Fibroblast of mammary gland (primary cell): ENCODE measurements around the gene DSCAM.

ENCODE experiments used
- DNase-seq: peaks from one replicate; pipeline ENCODE4 v3.0.0-alpha.2; 2010; ENCODE audit warnings: low read depth
- H3K4me3 ChIP-seq: 2 replicates; pipeline ENCODE4 v1.5.1; 2011; ENCODE audit warnings: low read depth, mild to moderate bottlenecking, low read length, moderate library complexity; ENCODE audit not compliant: control insufficient read depth
- TF ChIP-seq, protein P1 (sequence below): conservative IDR thresholded peaks from 2 replicates; pipeline ENCODE4 v1.5.1; 2011; ENCODE audit warnings: low read depth, low read length, inconsistent platforms; ENCODE audit not compliant: control insufficient read depth, insufficient read depth

Gene DSCAM

GRCh38 chr21:40595806-40596205, 251.2 kb downstream of the DSCAM start:
- H3K4me3 ChIP-seq = no peak overlapping the region
- no peak for DNase-seq
- TF ChIP-seq, protein P1, sequence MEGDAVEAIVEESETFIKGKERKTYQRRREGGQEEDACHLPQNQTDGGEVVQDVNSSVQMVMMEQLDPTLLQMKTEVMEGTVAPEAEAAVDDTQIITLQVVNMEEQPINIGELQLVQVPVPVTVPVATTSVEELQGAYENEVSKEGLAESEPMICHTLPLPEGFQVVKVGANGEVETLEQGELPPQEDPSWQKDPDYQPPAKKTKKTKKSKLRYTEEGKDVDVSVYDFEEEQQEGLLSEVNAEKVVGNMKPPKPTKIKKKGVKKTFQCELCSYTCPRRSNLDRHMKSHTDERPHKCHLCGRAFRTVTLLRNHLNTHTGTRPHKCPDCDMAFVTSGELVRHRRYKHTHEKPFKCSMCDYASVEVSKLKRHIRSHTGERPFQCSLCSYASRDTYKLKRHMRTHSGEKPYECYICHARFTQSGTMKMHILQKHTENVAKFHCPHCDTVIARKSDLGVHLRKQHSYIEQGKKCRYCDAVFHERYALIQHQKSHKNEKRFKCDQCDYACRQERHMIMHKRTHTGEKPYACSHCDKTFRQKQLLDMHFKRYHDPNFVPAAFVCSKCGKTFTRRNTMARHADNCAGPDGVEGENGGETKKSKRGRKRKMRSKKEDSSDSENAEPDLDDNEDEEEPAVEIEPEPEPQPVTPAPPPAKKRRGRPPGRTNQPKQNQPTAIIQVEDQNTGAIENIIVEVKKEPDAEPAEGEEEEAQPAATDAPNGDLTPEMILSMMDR = no peak

GRCh38 chr21:40587736-40588346, 259.1 kb downstream of the DSCAM start:
- TF ChIP-seq, protein P1 = no peak
- H3K4me3 ChIP-seq = no peak overlapping the region
- DNase-seq = no peak

DNA sequence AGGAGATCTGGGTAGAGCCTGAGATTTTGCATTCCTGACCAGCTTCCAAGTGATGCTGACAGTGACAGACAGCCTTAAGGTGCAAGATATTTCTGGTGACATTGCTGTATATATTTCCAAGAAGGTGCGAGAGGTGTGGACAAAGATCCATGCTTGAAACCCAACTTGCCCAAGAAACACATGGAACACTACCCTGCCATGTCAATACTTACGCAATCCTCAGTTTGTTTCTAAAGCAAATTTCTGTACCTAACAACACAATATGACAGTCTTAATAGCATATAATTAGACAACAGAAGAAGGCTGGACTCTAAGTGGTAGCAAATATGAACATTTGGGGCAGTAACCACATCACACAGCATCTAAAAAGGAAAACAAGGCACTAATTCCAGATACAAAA, 260.4 kb downstream of the DSCAM start:
- TF ChIP-seq, protein P1 = no peak
- DNase-seq = no peak
- no peak overlapping the region for H3K4me3 ChIP-seq

DNA sequence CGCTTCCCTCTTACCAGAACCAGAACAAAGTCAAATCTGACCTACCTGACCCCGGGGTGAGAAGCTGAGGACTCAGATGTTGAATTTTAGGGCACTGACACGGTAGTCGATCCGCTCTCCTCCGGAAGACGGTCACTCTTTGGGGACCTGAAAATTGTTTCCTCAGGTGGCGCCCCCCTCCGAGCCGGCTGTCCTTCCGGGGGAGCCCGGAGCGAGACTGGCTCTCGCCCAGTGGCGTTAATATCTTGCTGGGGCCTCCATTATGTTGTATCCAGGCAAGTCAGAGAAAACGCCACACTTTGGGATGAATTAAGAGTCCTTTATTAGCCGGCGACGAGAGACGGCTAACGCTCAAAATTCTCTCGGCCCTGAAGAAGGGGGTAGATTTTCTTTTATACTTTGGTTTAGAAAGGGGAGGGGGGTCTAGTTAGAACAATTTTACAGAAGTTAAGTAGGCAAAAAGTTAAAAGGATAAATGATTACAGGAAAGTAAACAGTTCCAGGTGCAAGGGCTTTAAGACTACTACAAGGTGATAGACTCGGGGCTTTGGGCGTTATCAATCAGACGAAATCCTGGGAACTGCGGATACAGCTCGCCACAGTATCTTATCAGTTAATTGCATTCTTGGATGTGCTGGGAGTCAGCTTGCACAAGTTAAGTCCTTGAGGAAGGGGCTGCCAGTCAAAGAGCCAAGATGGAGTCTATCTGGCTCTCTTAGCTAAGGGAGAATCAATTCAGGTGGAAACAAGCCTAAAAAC, 269.5 kb downstream of the DSCAM start:
- no peak overlapping the region for H3K4me3 ChIP-seq
- TF ChIP-seq, protein P1 = no peak
- DNase-seq = no peak

DNA sequence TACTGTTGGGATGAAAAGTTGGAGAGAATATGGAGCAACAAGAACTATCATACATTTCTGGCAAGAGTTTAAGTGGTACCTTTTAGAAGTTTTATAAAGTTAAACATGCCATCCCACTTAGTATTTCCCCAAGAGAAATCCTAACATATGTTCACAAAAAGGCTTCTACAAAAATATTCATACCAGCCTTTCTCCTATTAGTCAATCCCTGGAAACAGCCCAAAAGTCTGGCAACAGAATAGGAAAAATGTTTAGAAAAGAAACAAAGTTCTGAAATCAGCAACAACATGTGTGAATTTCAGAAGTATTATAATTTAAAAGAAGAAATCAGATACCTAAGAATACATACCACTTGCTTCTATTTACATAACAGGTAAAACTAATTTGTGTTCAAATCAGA, 271.0 kb downstream of the DSCAM start:
- H3K4me3 ChIP-seq = no peak overlapping the region
- DNase-seq = no peak

DNA sequence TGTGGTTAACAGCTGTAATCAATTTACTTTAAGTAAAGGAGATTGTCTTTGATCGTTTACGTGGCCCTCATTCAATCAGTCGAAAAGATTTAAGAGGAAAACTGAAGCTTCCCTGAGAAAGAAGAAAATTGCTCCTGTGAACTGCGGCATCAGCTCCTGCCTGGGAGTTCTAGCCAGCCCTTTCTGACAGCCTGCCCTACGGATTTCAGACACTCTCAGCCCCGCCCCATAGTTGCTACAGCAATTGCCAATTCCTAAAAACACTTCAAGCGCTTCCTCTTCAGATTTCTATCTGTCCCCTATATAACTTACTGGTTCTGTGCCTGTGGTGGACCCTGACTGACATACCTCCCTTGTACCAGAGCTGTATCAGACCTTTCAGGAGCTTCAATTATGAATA, 277.6 kb downstream of the DSCAM start:
- H3K4me3 ChIP-seq = no peak overlapping the region
- TF ChIP-seq, protein P1 = no peak
- no peak for DNase-seq

More for the DNA sequence above, 271.0 kb downstream of the DSCAM start:
- TF ChIP-seq, protein P1 = no peak
